Aorta (tissue), 4 donors: Measurements from ENCODE around the gene ATP6V1A. TPM values are rescaled to one million over a fixed set of nuclear protein-coding genes. Genes with fewer than 3 reads are reported as not detected.

Experiments used
- polyA plus RNA-seq, 2 donors: library from polyadenylated mRNA; stranded (reverse); fragments of 200-250 nt; gene quantifications; one replicate each; pipeline ENCODE4 v1.2.3, GENCODE V29; 2013
- total RNA-seq, 2 donors: library from RNA; stranded (reverse); fragmentation: NEBNext Ultra II Directional; extraction: Animal tissue kit (Norgen Biotek cat#: 25700); gene quantifications; one replicate each; pipeline ENCODE4 v1.2.1, GENCODE V29; 2021
- donor health status: healthy with polysubstance abuse.
- donor health status: Bipolar disorder and iron deficiency.
- donor health status: DM: no; HTN: no; CAD: no.
- donor health status: DM: yes; HTN: yes; CAD: no.

The ATP6V1A gene
- total and polyA plus RNA-seq, 4 donors: 8.5 to 42.7 (median 25.2) TPM

Other genes starting within 250 kb of the ATP6V1A start
- gene SPICE1, start 231.9 kb upstream of the ATP6V1A start, total RNA-seq: 10 to 100 TPM in 1 of 2 donors, 1 to 10 TPM in 1; 9.3 to 16.7 TPM
- 1 to 10 TPM; 2.3 to 2.6 TPM for gene SPICE1, start 231.9 kb upstream of the ATP6V1A start, polyA plus RNA-seq
- 1 to 10 TPM; 1.8 to 3.0 TPM for gene SIDT1, start 214.5 kb upstream of the ATP6V1A start, total RNA-seq
- gene SIDT1, start 214.5 kb upstream of the ATP6V1A start, polyA plus RNA-seq: 1 to 10 TPM in 1 of 2 donors, under 1 TPM in 1; 0.08 to 3.8 TPM
- gene USF3, start 50.4 kb upstream of the ATP6V1A start, total RNA-seq: 10 to 100 TPM; 18.0 to 18.3 TPM
- gene USF3, start 50.4 kb upstream of the ATP6V1A start, polyA plus RNA-seq: 1 to 10 TPM; 3.3 to 6.2 TPM
- 10 to 100 TPM; 74.1 to 75.7 TPM for gene NAA50, start 786 bp upstream of the ATP6V1A start, total RNA-seq
- 10 to 100 TPM; 30.6 to 31.5 TPM for gene NAA50, start 786 bp upstream of the ATP6V1A start, polyA plus RNA-seq
- gene GRAMD1C, start 91.8 kb downstream of the ATP6V1A start, total RNA-seq: 1 to 10 TPM; 2.4 to 2.7 TPM
- gene GRAMD1C, start 91.8 kb downstream of the ATP6V1A start, polyA plus RNA-seq: 1 to 10 TPM in 1 of 2 donors, under 1 TPM in 1; 0.97 to 4.0 TPM
- gene ZDHHC23, start 201.0 kb downstream of the ATP6V1A start, total RNA-seq: 10 to 100 TPM in 1 of 2 donors, 1 to 10 TPM in 1; 4.1 to 12.7 TPM
- 1 to 10 TPM in 1 of 2 donors, under 1 TPM in 1; 0.75 to 1.5 TPM for gene ZDHHC23, start 201.0 kb downstream of the ATP6V1A start, polyA plus RNA-seq